AG09309 (cell line): ENCODE results near the gene HSD11B2.

Experiments used
- DNase-seq: peaks from one replicate; pipeline ENCODE4 v3.0.0-alpha.2; 2010; ENCODE audit warnings: low read depth
- H3K4me3 ChIP-seq: 2 replicates; pipeline ENCODE4 v1.5.1; 2011; ENCODE audit warnings: mild to moderate bottlenecking, low read depth, low read length, moderate library complexity; ENCODE audit not compliant: control insufficient read depth
- CTCF ChIP-seq: IDR thresholded peaks from 2 replicates; pipeline ENCODE4 v1.5.1; 2011; ENCODE audit warnings: mild to moderate bottlenecking, low read depth, low read length, inconsistent platforms; ENCODE audit not compliant: insufficient read depth, control insufficient read depth; ENCODE audit errors: missing control alignments

HSD11B2 gene

GRCh38 chr16:67451061-67451703 is 20.3 kb downstream of the HSD11B2 start:
- H3K4me3 ChIP-seq, result no peak overlapping the region
- TF ChIP-seq CTCF, result no peak
- no peak for DNase-seq

GRCh38 chr16:67451704-67452435 is 20.9 kb downstream of the HSD11B2 start:
- no peak for DNase-seq
- H3K4me3 ChIP-seq, result no peak overlapping the region
- TF ChIP-seq CTCF, result no peak

DNA sequence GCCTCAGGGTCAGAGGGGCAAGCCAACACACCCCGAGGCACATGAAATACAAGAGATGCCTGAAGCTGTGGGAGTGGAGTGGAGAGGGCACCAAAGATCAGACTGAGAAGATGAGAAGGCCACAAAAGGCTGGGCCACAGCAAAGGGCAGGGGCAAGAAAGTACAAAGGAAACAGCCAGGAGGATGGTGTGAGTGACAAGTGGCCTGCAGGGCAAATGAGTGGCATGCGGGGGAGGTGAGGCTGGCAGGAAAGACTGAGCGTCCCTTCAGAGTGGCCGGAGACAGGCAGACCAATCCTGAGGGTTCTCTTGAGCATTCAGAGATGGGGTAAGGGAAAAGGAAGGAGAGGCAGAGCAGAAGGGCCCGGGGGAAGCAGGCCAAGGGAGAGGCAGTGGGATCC is 23.2 kb downstream of the HSD11B2 start:
- no peak overlapping the region for H3K4me3 ChIP-seq
- DNase-seq, result no peak
- TF ChIP-seq CTCF, result no peak

DNA sequence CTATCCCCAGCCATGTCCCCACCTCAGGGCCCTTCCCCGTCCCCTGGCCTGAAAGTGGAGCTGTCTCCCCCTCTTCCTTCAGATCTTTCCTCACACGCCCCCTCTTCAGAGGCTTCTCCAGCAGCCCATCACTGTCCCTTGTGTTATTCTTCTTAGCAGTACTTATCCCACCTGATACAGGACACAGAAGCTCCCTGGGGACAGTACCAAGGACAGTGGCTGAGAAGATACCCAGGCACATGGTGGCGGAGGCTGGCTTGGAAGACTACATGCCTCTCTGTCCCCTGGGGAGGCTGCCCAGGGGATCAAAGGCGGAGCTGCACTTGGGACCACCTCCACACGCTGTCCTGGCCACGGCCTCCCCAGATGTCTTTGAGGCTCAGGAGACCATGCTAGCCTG is 23.9 kb downstream of the HSD11B2 start:
- DNase-seq, result no peak
- no peak for TF ChIP-seq CTCF

DNA sequence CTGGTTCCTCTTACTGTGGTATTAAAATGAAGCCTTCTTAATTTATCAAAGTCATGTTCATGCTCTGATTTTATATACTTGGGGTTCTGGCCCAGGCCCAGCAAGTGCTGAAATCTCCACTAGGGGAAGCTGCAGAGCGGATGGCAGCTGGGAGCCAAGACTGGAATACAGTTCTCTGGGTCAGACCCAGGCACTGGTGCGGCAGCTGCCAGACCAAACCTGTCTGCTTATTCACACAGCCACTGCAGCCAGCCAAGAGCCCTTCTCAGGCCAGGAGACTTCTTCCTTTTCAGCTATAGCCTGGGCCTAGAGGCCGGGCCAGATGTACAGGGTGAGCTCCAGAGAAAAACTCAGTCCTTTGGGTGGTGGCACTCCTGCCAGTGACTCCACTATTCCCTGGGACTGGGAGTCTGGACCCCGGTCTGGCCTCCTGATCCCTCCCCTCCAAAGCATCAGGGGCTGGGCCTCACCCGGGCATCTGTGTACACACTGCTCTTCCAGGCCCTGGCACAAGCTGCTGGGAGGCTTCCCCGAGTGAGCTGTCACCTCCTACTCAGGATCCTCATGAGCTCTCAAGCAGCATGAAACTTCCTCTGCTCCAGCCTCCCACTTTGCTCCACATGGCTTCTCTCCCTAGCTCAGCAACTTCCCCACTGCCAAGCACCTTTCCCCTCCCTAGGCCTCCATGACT is 25.6 kb downstream of the HSD11B2 start:
- DNase-seq, result peak; percentile 17
- H3K4me3 ChIP-seq, result no peak overlapping the region
- peak; percentile 66 for TF ChIP-seq CTCF

More for the DNA sequence above, 23.9 kb downstream of the HSD11B2 start:
- H3K4me3 ChIP-seq, result no peak overlapping the region

- H3K4me3 ChIP-seq, result no peak overlapping the region
- no peak for DNase-seq
- no peak for TF ChIP-seq CTCF
These were observed 26.7 kb downstream of the HSD11B2 start for GRCh38 chr16:67457611-67458010.
